RWPE2 (cell line): Measurements from ENCODE around the gene ZNF576.

Source experiments
- ATAC-seq: fragments of 200-7000 bp; cut with Tn5 transposase; 3 replicates; pipeline ENCODE4 v1.9.1; 2021; ENCODE audit warnings: low read depth
- DNase-seq: peaks from one replicate; pipeline ENCODE4 v3.0.0-alpha.2; 2020; ENCODE audit warnings: low spot score
- H3K27ac ChIP-seq: fragments of 450-650 bp; 2 replicates; pipeline ENCODE4 v1.5.1; 2017; ENCODE audit warnings: mild to moderate bottlenecking; ENCODE audit not compliant: poor library complexity, severe bottlenecking
- H3K27me3 ChIP-seq: fragments of 250-450 bp; sonication (Bioruptor Pico); 2 replicates; pipeline ENCODE4 v1.5.1; 2021; ENCODE audit warnings: mild to moderate bottlenecking, moderate library complexity; ENCODE audit not compliant: insufficient read depth, poor library complexity, severe bottlenecking
- H3K36me3 ChIP-seq: fragments of 250-450 bp; sonication (Bioruptor Pico); 2 replicates; pipeline ENCODE4 v1.5.1; 2020; ENCODE audit warnings: low read depth, mild to moderate bottlenecking, moderate library complexity
- H3K4me1 ChIP-seq: fragments of 250-450 bp; sonication (Bioruptor Pico); 2 replicates; pipeline ENCODE4 v1.5.1; 2021; ENCODE audit warnings: mild to moderate bottlenecking, moderate library complexity; ENCODE audit not compliant: insufficient read depth, poor library complexity, severe bottlenecking
- H3K4me3 ChIP-seq: fragments of 250-450 bp; sonication (Bioruptor Pico); 2 replicates; pipeline ENCODE4 v1.5.1; 2021; ENCODE audit warnings: mild to moderate bottlenecking, moderate library complexity; ENCODE audit not compliant: severe bottlenecking
- H3K9me3 ChIP-seq: fragments of 250-450 bp; sonication (Bioruptor Pico); 2 replicates; pipeline ENCODE4 v1.5.1; 2021; ENCODE audit warnings: mild to moderate bottlenecking, moderate library complexity; ENCODE audit not compliant: severe bottlenecking
- CTCF ChIP-seq: fragments of 450-650 bp; IDR thresholded peaks from one replicate; pipeline ENCODE4 v1.5.1; 2017; ENCODE audit warnings: mild to moderate bottlenecking, moderate library complexity; ENCODE audit not compliant: poor library complexity, severe bottlenecking

Gene ZNF576

DNA sequence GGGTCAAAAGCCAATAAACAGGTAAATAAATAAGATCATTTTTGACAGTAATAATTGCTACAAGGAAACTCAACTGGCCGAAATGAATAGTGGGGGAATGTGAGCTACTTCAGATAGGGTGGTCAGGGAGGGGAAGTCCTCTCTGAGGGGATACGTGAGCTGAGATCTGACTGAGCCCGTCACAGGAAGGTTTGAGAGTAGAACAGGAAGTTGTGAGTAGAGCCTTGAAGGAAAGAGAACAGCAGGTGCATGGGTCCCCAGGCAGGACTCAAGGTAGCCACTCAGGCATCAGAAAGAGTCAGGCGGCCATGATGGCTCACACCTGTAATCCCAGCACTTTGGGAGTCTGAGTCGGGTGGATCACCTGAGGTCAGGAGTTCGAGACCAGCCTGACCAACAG, 6.7 kb upstream of the ZNF576 start:
- TF ChIP-seq CTCF = no peak
- Histone ChIP-seq H3K4me3 (no peak overlapping the region), H3K36me3 (peaks cover 21% of the 10 kb centered on the region), H3K27ac (no peak overlapping the region), H3K27me3 (no peaks in the 10 kb centered on the region), H3K4me1 (no peaks in the 10 kb centered on the region), H3K9me3 (no peaks in the 10 kb centered on the region)
- ATAC-seq (no peak), DNase-seq (no peak)

DNA sequence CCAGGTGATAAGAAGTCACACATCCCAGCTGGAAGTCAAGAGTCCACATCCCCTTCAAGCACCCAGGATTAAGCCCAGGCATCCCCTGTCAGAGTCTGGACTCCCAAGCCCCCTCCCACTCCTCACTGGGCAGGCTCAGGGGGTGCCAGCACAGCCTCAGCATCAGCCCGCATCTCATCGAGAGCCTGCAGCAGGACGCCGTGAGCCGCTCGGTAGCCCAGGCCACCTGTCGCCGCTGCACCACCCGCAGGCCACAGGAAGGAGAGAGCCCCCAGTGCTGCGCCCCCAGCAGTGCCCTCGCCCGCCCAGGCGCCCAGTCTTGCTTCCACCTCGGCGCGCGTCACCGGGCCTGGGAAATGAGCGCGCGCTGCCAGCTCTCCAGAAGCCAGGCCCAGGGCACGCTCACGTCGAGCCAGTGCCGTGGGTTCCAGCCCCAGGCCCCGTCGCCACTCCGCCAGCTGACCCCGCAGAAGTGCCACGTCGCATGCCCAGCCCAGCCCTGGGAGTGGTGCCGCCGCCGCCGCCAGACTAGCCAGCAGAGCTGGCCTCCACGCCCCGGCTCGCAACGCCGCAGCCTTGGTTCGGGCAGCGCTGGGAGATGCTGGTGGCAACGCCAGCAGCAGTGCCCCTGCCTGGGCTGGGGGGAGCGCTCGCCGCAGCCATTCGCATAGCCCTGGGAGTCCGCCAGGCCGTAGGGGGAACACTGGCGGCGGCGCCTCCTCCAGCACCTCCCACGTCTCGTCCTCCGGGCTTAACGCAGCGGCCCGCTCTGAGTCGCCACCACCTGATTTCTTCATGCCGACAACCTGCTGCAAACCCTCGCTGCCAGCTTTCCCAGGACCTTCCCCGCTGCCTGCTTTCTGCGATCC, 4.3 kb upstream of the ZNF576 start:
- DNase-seq (no peak), ATAC-seq (no peak)
- no peaks in the 10 kb centered on the region for H3K9me3 ChIP-seq
- no peaks in the 10 kb centered on the region for H3K27me3 ChIP-seq
- H3K4me1 ChIP-seq = no peaks in the 10 kb centered on the region
- no peak overlapping the region for H3K4me3 ChIP-seq
- H3K27ac ChIP-seq = no peak overlapping the region
- TF ChIP-seq CTCF = no peak
- H3K36me3 ChIP-seq = peaks cover 22% of the 10 kb centered on the region

DNA sequence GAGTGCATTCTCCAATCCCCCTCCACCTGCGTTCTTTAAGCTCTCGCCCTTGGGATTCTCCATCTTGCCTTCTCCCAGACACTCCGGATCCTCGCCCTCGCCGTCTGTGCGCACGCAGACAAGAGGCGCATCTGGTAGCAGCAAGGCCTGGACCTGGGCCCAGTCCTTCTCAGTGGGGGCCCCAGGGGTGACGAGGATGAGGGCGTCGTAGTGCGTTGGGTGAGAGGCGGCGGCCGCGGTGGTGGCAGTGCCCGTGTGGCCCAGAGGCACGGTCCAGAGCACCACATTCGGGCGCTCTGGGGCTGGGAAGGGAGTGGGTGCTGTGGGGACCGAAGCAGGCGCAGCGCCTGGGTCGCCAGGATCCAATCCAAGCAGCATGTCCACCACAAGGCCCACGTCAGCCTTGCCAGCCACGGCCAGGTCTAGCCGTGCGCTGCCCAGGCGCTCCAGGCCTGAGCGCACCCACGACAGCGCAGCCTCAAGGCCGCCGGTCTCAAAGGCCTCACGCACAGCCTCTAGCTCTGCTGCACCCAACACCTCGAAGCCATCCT, 3.5 kb upstream of the ZNF576 start:
- Histone ChIP-seq H3K4me3 (no peak overlapping the region), H3K36me3 (peaks cover 22% of the 10 kb centered on the region), H3K4me1 (no peaks in the 10 kb centered on the region), H3K27me3 (no peaks in the 10 kb centered on the region), H3K9me3 (no peaks in the 10 kb centered on the region), H3K27ac (no peak overlapping the region)
- DNase-seq (no peak), ATAC-seq (no peak)
- no peak for TF ChIP-seq CTCF

DNA sequence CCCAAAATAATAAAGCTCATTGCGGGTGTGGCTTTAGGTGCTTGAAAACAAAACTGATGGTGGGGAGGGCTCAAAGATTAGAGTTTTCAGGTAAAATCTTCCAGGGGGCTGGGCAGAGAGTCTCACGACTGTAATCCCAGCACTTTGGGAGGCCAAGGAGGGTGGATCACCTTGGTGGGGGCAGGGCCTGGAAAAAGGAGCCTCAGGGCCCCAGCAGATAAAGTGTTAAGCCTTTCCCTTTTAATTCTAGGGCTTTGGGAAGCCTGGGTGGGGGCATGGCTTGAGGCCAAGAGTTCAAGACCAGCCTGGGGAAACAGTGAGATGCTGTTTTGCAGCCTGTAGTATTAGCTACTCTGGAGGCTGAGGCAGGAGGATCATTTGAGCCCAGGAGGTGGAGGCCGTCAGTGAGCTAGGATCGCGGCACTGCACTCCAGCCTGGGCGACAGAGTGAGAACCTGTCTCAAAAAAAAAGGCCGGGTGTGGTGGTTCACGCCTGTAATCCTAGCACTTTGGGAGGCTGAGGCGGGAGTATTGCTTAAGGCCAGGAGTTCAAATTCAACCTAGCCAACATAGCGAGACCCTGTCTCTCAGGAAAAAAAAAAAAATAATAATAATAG, 2.2 kb upstream of the ZNF576 start:
- DNase-seq (no peak), ATAC-seq (no peak)
- Histone ChIP-seq H3K4me3 (peak overlapping the region; percentile 59), H3K9me3 (no peaks in the 10 kb centered on the region), H3K36me3 (peaks cover 22% of the 10 kb centered on the region), H3K27me3 (no peaks in the 10 kb centered on the region), H3K27ac (no peak overlapping the region), H3K4me1 (no peaks in the 10 kb centered on the region)
- TF ChIP-seq CTCF = no peak
